HCT116 (cell line): ENCODE measurements around the gene AKR7A2. TPM values are rescaled to one million over a fixed set of nuclear protein-coding genes. Genes with fewer than 3 reads are reported as not detected.

Experiments
- ATAC-seq: fragments of 200-7000 bp; cut with Tn5 transposase; 2 replicates; pipeline ENCODE4 v1.9.1; 2020; ENCODE audit warnings: mild to moderate bottlenecking, moderate library complexity
- BruUV-seq: library from RNA; stranded (reverse); fragments of 400-500 nt; replicated peaks from 2 replicates; lab custom pipeline; 2021; lab: Mats Ljungman, UMichigan
- CTCF ChIA-PET: fragments of 300-600 bp; sonication (Branson Sonifier 250); formaldehyde crosslinking; loops from one replicate; lab custom pipeline; 2021; ENCODE audit warnings: antibody characterized with exemption; lab: Charles Lee
- POLR2A ChIA-PET: fragments of 300-600, 350-600 bp; sonication (Branson Sonifier 250); formaldehyde crosslinking; loops from one replicate; lab custom pipeline; 2021; ENCODE audit warnings: antibody characterized with exemption; lab: Charles Lee
- RAD21 ChIA-PET, 2 experiments: fragments of 300-600 bp; sonication (Branson Sonifier 250); formaldehyde crosslinking; loops; one replicate each; lab custom pipeline; 2023; ENCODE audit warnings: low total read pairs in 2 of 2; ENCODE audit not compliant: uncharacterized antibody in 2 of 2, unreplicated experiment in 2 of 2, low non-redundant PET in 1 of 2; lab: Charles Lee
- DNase-seq: peaks from one replicate; pipeline ENCODE4 v3.0.0-alpha.2; 2010; ENCODE audit warnings: low read depth, low spot score
- H2AFZ ChIP-seq: fragments of 200-600 bp; shearing (Covaris generic), sonication (generic); 2 replicates; pipeline ENCODE4 v1.6.1; 2017; ENCODE audit warnings: low read depth, mixed run types, mixed read lengths, antibody characterized with exemption, low read length; ENCODE audit not compliant: poor library complexity, severe bottlenecking
- H3K27ac ChIP-seq: 2 replicates; pipeline ENCODE4 v1.5.1; 2012; ENCODE audit warnings: low read depth, low read length
- H3K27me3 ChIP-seq: fragments of 200-600 bp; sonication (generic); 2 replicates; pipeline ENCODE4 v1.6.1; 2016; ENCODE audit warnings: mixed run types, low read length, mixed read lengths; ENCODE audit not compliant: insufficient read depth
- H3K36me3 ChIP-seq, 2 experiments: fragments of 200-500 bp in 1 of 2; fragments of 200-600 bp in 1 of 2; sonication (Bioruptor generic) in 1 of 2; sonication (generic) in 1 of 2; 2 replicates each; pipeline versions ENCODE4 v1.5.1 to v1.6.1; 2014 to 2016; ENCODE audit warnings: low read length in 2 of 2, inconsistent platforms in 1 of 2, mixed read lengths in 1 of 2, mixed run types in 1 of 2; ENCODE audit not compliant: insufficient read depth in 2 of 2, control insufficient read depth in 1 of 2
- H3K4me1 ChIP-seq, 2 experiments: fragments of 200-600 bp in 1 of 2; sonication (generic) in 1 of 2; 2 replicates each; pipeline versions ENCODE4 v1.5.1 to v1.6.1; 2012 to 2017; ENCODE audit warnings: low read length in 2 of 2, inconsistent platforms in 1 of 2, mild to moderate bottlenecking in 1 of 2, mixed read lengths in 1 of 2, mixed run types in 1 of 2, moderate library complexity in 1 of 2; ENCODE audit not compliant: insufficient read depth in 2 of 2, control insufficient read depth in 1 of 2
- H3K4me2 ChIP-seq: fragments of 200-600 bp; sonication (generic); 2 replicates; pipeline ENCODE4 v1.6.1; 2017; ENCODE audit warnings: mixed run types, low read length, mixed read lengths
- H3K4me3 ChIP-seq, 2 experiments: fragments of 200-600 bp in 1 of 2; sonication (generic) in 1 of 2; replicated peaks in 1 of 2; 2 replicates each; pipeline ENCODE4 v1.5.1; 2011 to 2016; ENCODE audit warnings: low read length in 2 of 2, control low read depth in 1 of 2, low read depth in 1 of 2, mild to moderate bottlenecking in 1 of 2, mixed read lengths in 1 of 2, mixed run types in 1 of 2
- H3K79me2 ChIP-seq: fragments of 200-600 bp; sonication (generic); 2 replicates; pipeline ENCODE4 v1.6.1; 2017; ENCODE audit warnings: mild to moderate bottlenecking, mixed run types, low read length, moderate library complexity, mixed read lengths; ENCODE audit not compliant: insufficient read depth
- H3K9ac ChIP-seq: fragments of 200-600 bp; sonication (generic); 2 replicates; pipeline ENCODE4 v1.6.1; 2016; ENCODE audit warnings: low read length, mixed read lengths
- H3K9me2 ChIP-seq: fragments of 200-600 bp; sonication (generic), shearing (Covaris generic); 2 replicates; pipeline ENCODE4 v1.6.1; 2017; ENCODE audit warnings: mixed run types, mild to moderate bottlenecking, moderate library complexity; ENCODE audit not compliant: insufficient read depth
- H3K9me3 ChIP-seq, 2 experiments: fragments of 200-500 bp in 1 of 2; fragments of 200-600 bp in 1 of 2; sonication (Bioruptor generic) in 1 of 2; sonication (generic) in 1 of 2; 2 replicates each; pipeline ENCODE4 v1.6.1; 2014 to 2017; ENCODE audit warnings: low read length in 2 of 2, mixed read lengths in 2 of 2, inconsistent platforms in 1 of 2, low read depth in 1 of 2, mild to moderate bottlenecking in 1 of 2, mixed run types in 1 of 2, moderate library complexity in 1 of 2; ENCODE audit not compliant: control insufficient read depth in 1 of 2, insufficient read depth in 1 of 2
- H4K20me1 ChIP-seq: fragments of 200-600 bp; sonication (generic), shearing (Covaris generic); 2 replicates; pipeline ENCODE4 v1.6.1; 2017; ENCODE audit warnings: mixed run types, mild to moderate bottlenecking, moderate library complexity; ENCODE audit not compliant: insufficient read depth
- CBX3 ChIP-seq: IDR thresholded peaks from 2 replicates; pipeline ENCODE4 v1.6.1; 2012; ENCODE audit warnings: low read depth
- ELF1 ChIP-seq: IDR thresholded peaks from 2 replicates; pipeline ENCODE4 v1.6.1; 2012; ENCODE audit warnings: low read depth, borderline replicate concordance
- EZH2 ChIP-seq: fragments of 200-600 bp; sonication (generic); IDR thresholded peaks from 2 replicates; pipeline ENCODE4 v1.6.1; 2017; ENCODE audit warnings: antibody characterized with exemption, mixed run types
- FOSL1 ChIP-seq: IDR thresholded peaks from 2 replicates; pipeline ENCODE4 v1.6.1; 2012; ENCODE audit warnings: low read depth
- JUND ChIP-seq: IDR thresholded peaks from 2 replicates; pipeline ENCODE4 v1.6.1; 2012
- MAX ChIP-seq: IDR thresholded peaks from 2 replicates; pipeline ENCODE4 v1.6.1; 2012
- REST ChIP-seq: IDR thresholded peaks from 2 replicates; pipeline ENCODE4 v1.6.1; 2012; ENCODE audit warnings: low read depth
- SP1 ChIP-seq: IDR thresholded peaks from 2 replicates; pipeline ENCODE4 v1.6.1; 2012; ENCODE audit warnings: low read depth
- YY1 ChIP-seq: IDR thresholded peaks from 2 replicates; pipeline ENCODE4 v1.6.1; 2011; ENCODE audit warnings: low read length, low read depth, moderate library complexity, mild to moderate bottlenecking; ENCODE audit not compliant: insufficient replicate concordance; ENCODE audit errors: extremely low read depth
- ZFX ChIP-seq: fragments of 450-650 bp; IDR thresholded peaks from 2 replicates; pipeline ENCODE4 v1.6.1; 2017
- ZNF274 ChIP-seq: fragments of 200-500 bp; sonication (Bioruptor generic); IDR thresholded peaks from 2 replicates; pipeline ENCODE4 v1.6.1; 2014; ENCODE audit warnings: mild to moderate bottlenecking, low read depth, low read length, inconsistent platforms
- intact Hi-C: fragments of 100-400 bp; cut with micrococcal nuclease; formaldehyde crosslinking; loops from 2 replicates; pipeline ENCODE4 v1.10.0; 2022
- total RNA-seq: library from RNA; stranded (reverse); gene quantifications from one replicate; pipeline ENCODE4 v1.2.1, GENCODE V29; 2021; ENCODE audit not compliant: unreplicated experiment
- TF ChIP-seq, protein P1 (sequence below): IDR thresholded peaks from 2 replicates; pipeline ENCODE4 v1.6.1; 2012
- TF ChIP-seq, protein P2 (sequence below): IDR thresholded peaks from 2 replicates; pipeline ENCODE4 v1.6.1; 2011; ENCODE audit warnings: mild to moderate bottlenecking, low read length, moderate library complexity; ENCODE audit not compliant: insufficient replicate concordance; ENCODE audit errors: extremely low read depth

The AKR7A2 gene
- total RNA-seq, 1 experiment from 2014 or later: 90.8 TPM

GRCh38 chr1:19283891-19284290 lies 28.1 kb downstream of the AKR7A2 start:
- ChIA-PET RAD21 (no interaction called here), CTCF (no interaction called here), POLR2A (no interaction called here)
- H3K9me2 ChIP-seq: no peaks in the 10 kb centered on the region
- H3K4me2 ChIP-seq: no peak overlapping the region
- intact Hi-C loops: no loop called here
- H3K79me2 ChIP-seq: no peaks in the 10 kb centered on the region
- H3K4me3 ChIP-seq: no peak overlapping the region
- H3K4me1 ChIP-seq: peaks cover 0 to 1% of the 10 kb centered on the region in 2 experiments; a peak in 1 of 4 replicates
- no peak overlapping the region for H3K9ac ChIP-seq
- DNase-seq: no peak
- ATAC-seq: no peak
- H4K20me1 ChIP-seq: no peaks in the 10 kb centered on the region
- no peaks in the 10 kb centered on the region for H3K36me3 ChIP-seq
- no peaks in the 10 kb centered on the region for H3K9me3 ChIP-seq
- H3K27ac ChIP-seq: no peak overlapping the region
- BruUV-seq: no TSS peak
- no peak overlapping the region for H2AFZ ChIP-seq
- no peaks in the 10 kb centered on the region for H3K27me3 ChIP-seq
- TF ChIP-seq YY1: no peak
- no peak for TF ChIP-seq CBX3
- TF ChIP-seq, protein P1, sequence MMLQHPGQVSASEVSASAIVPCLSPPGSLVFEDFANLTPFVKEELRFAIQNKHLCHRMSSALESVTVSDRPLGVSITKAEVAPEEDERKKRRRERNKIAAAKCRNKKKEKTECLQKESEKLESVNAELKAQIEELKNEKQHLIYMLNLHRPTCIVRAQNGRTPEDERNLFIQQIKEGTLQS: no peak

- no peak overlapping the region for H3K27ac ChIP-seq
- no peak overlapping the region for H3K4me2 ChIP-seq
- no peaks in the 10 kb centered on the region for H3K4me1 ChIP-seq
- ChIA-PET RAD21 (no interaction called here), POLR2A (no interaction called here), CTCF (no interaction called here)
- intact Hi-C loops: no loop called here
- no peaks in the 10 kb centered on the region for H3K9me3 ChIP-seq
- H4K20me1 ChIP-seq: no peaks in the 10 kb centered on the region
- no TSS peak for BruUV-seq
- H3K36me3 ChIP-seq: no peaks in the 10 kb centered on the region
- DNase-seq: no peak
- no peak overlapping the region for H2AFZ ChIP-seq
- H3K9ac ChIP-seq: no peak overlapping the region
- no peaks in the 10 kb centered on the region for H3K9me2 ChIP-seq
- no peaks in the 10 kb centered on the region for H3K27me3 ChIP-seq
- ATAC-seq: no peak
- no peaks in the 10 kb centered on the region for H3K79me2 ChIP-seq
- no peak overlapping the region for H3K4me3 ChIP-seq
- TF ChIP-seq, protein P2, sequence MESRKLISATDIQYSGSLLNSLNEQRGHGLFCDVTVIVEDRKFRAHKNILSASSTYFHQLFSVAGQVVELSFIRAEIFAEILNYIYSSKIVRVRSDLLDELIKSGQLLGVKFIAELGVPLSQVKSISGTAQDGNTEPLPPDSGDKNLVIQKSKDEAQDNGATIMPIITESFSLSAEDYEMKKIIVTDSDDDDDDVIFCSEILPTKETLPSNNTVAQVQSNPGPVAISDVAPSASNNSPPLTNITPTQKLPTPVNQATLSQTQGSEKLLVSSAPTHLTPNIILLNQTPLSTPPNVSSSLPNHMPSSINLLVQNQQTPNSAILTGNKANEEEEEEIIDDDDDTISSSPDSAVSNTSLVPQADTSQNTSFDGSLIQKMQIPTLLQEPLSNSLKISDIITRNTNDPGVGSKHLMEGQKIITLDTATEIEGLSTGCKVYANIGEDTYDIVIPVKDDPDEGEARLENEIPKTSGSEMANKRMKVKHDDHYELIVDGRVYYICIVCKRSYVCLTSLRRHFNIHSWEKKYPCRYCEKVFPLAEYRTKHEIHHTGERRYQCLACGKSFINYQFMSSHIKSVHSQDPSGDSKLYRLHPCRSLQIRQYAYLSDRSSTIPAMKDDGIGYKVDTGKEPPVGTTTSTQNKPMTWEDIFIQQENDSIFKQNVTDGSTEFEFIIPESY: no peak
- TF ChIP-seq CBX3 (no peak), SP1 (no peak), ZNF274 (no peak), FOSL1 (no peak), ZFX (no peak), JUND (no peak), MAX (no peak), REST (no peak), EZH2 (no peak), ELF1 (no peak)
Measured at GRCh38 chr1:19274636-19275035, 37.3 kb downstream of the AKR7A2 start.
